K562 (cell line): ENCODE data around the gene PYGB. TPM values are rescaled to one million over a fixed set of nuclear protein-coding genes. Genes with fewer than 3 reads are reported as not detected.

ENCODE experiments used
- ATAC-seq: fragments of 200-7000 bp; cut with Tn5 transposase; 3 replicates; pipeline ENCODE4 v1.9.1; 2020; ENCODE audit warnings: moderate library complexity
- BruUV-seq: library from RNA; stranded (reverse); fragments of 400-500 nt; replicated peaks from 2 replicates; lab custom pipeline; 2021; lab: Mats Ljungman, UMichigan
- CTCF ChIA-PET: fragments of 300-600 bp; formaldehyde crosslinking; extraction: SDS; loops from one replicate; lab custom pipeline; 2021; ENCODE audit warnings: low intra/inter-chr PET ratio; lab: Yijun Ruan, JAX
- POLR2A ChIA-PET: fragments of 300-600, 350-650 bp; sonication (Branson Sonifier 250); formaldehyde crosslinking; extraction: SDS; loops from one replicate; lab custom pipeline; 2021; ENCODE audit warnings: antibody characterized with exemption, inconsistent platforms; lab: Yijun Ruan, JAX
- DNase-seq, 4 experiments: peaks; one replicate each; pipeline versions ENCODE4 v3.0.0 to v3.0.0-alpha.2; 2011 to 2018; ENCODE audit warnings: low spot score in 3 of 4, mixed read lengths in 3 of 4; ENCODE audit errors: extremely low read depth in 1 of 4
- FAIRE-seq: peaks from 2 replicates; lab custom pipeline; 2011; peaks lifted over from hg19 to GRCh38; lab: Jason Lieb, UNC
- H2AFZ ChIP-seq: 2 replicates; pipeline ENCODE4 v1.6.0; 2011; ENCODE audit warnings: low read depth, low read length, control low read depth, inconsistent platforms
- H3K27ac ChIP-seq: fragments of 200-600 bp; 3 replicates; pipeline ENCODE4 v1.8.0; 2011; ENCODE audit warnings: low read depth, mild to moderate bottlenecking, control low read depth, inconsistent platforms, low read length, moderate library complexity, mixed read lengths; ENCODE audit errors: extremely low read depth
- H3K27me3 ChIP-seq, 2 experiments: fragments of 300-600 bp in 1 of 2; 2 replicates in 1 of 2; 3 replicates in 1 of 2; pipeline versions ENCODE4 v1.6.0 to v1.8.0; 2011; ENCODE audit warnings: inconsistent platforms in 2 of 2, low read length in 2 of 2, mild to moderate bottlenecking in 1 of 2, mixed read lengths in 1 of 2, moderate library complexity in 1 of 2; ENCODE audit not compliant: control insufficient read depth in 2 of 2, insufficient read depth in 2 of 2
- H3K36me3 ChIP-seq: fragments of 300-600 bp; 3 replicates; pipeline ENCODE4 v1.8.0; 2011; ENCODE audit warnings: mild to moderate bottlenecking, low read length, inconsistent platforms; ENCODE audit not compliant: control insufficient read depth, insufficient read depth
- H3K4me1 ChIP-seq, 2 experiments: fragments of 200-600 bp in 1 of 2; replicated peaks in 1 of 2; 2 replicates in 1 of 2; 3 replicates in 1 of 2; pipeline versions ENCODE4 v1.5.1 to v1.8.0; 2011; ENCODE audit warnings: inconsistent platforms in 2 of 2, low read length in 2 of 2, mild to moderate bottlenecking in 1 of 2, mixed read lengths in 1 of 2, moderate library complexity in 1 of 2; ENCODE audit not compliant: control insufficient read depth in 2 of 2, insufficient read depth in 2 of 2
- H3K4me2 ChIP-seq: 2 replicates; pipeline ENCODE4 v1.6.1; 2011; ENCODE audit warnings: low read length, control low read depth, inconsistent platforms, mixed read lengths; ENCODE audit not compliant: insufficient read depth
- H3K4me3 ChIP-seq: fragments of 200-600 bp; sonication (generic), shearing (Covaris generic); 2 replicates; pipeline ENCODE4 v1.5.1; 2016; ENCODE audit warnings: control low read depth, inconsistent platforms
- H3K79me2 ChIP-seq: fragments of 200-600 bp; 3 replicates; pipeline ENCODE4 v1.8.0; 2011; ENCODE audit warnings: low read length, inconsistent platforms; ENCODE audit not compliant: control insufficient read depth, insufficient read depth
- H3K9ac ChIP-seq, 2 experiments: 2 replicates each; pipeline versions ENCODE4 v1.6.0 to v1.6.1; 2011; ENCODE audit warnings: low read depth in 2 of 2, low read length in 2 of 2, control low read depth in 1 of 2, inconsistent platforms in 1 of 2, mild to moderate bottlenecking in 1 of 2, mixed read lengths in 1 of 2; ENCODE audit not compliant: insufficient read depth in 1 of 2
- H3K9me1 ChIP-seq: one replicate; pipeline ENCODE4 v1.6.0; 2011; ENCODE audit warnings: inconsistent platforms, mild to moderate bottlenecking, low read length, moderate library complexity; ENCODE audit not compliant: control insufficient read depth, insufficient read depth
- H3K9me3 ChIP-seq: replicated peaks from 2 replicates; pipeline ENCODE4 v1.5.1; 2011; ENCODE audit warnings: low read depth, low read length, inconsistent platforms; ENCODE audit not compliant: control insufficient read depth, insufficient read depth
- H4K20me1 ChIP-seq: replicated peaks from 2 replicates; pipeline ENCODE4 v1.6.1; 2011; ENCODE audit warnings: low read length, inconsistent platforms, mixed read lengths; ENCODE audit not compliant: control insufficient read depth, insufficient read depth
- JUN ChIP-seq, 2 experiments: sonication (generic) in 1 of 2; formaldehyde crosslinking in 1 of 2; IDR thresholded peaks; 2 replicates each; pipeline versions ENCODE4 v1.6.1 to v1.8.0; 2012 to 2022; ENCODE audit warnings: borderline replicate concordance in 2 of 2, mild to moderate bottlenecking in 2 of 2, improper control_type of control experiment in 1 of 2, low read depth in 1 of 2, low read length in 1 of 2, missing genetic modification reagents in 1 of 2
- KLF6 ChIP-seq: fragments of 250-450 bp; sonication (Bioruptor Pico); IDR thresholded peaks from 2 replicates; pipeline ENCODE4 v1.4.0; 2020; ENCODE audit warnings: mild to moderate bottlenecking, moderate library complexity, borderline replicate concordance
- TRIM28 ChIP-seq: fragments of 450-650 bp; IDR thresholded peaks from 2 replicates; pipeline ENCODE4 v1.6.1; 2017
- ZNF695 ChIP-seq: fragments of 450-650 bp; formaldehyde crosslinking; IDR thresholded peaks from 2 replicates; pipeline ENCODE4 v1.4.0; 2020; ENCODE audit warnings: mild to moderate bottlenecking, moderate library complexity
- WGBS: fragments of 100-300 bp; shearing (Covaris generic); methylation state at CpG from one replicate; pipeline ENCODE4 v1.1.6; 2016; ENCODE audit warnings: low coverage, mixed read lengths; ENCODE audit not compliant: insufficient coverage; ENCODE audit errors: missing lambda C conversion rate; 5-methylcytosine and 5-hydroxymethylcytosine counted together
- in situ Hi-C: fragments of 300-500 bp; cut with MboI; formaldehyde crosslinking; loops from 4 replicates; pipeline ENCODE4 v1.15.0; 2018; ENCODE audit warnings: inconsistent platforms, mixed read lengths
- intact Hi-C: fragments of 100-400 bp; cut with micrococcal nuclease; formaldehyde crosslinking; loops from 2 replicates; pipeline ENCODE4 v1.14.2; 2022
- polyA plus RNA-seq, 8 experiments: library from polyadenylated mRNA; depleted of rRNA in 4 of 8; stranded (reverse) in 5 of 8; unstranded in 3 of 8; fragments of >200 nt; fragmentation: Nextera tagmentation in 2 of 8; fragmentation: Illumina TruSeq in 1 of 8; extraction: Ambion mirVana in 2 of 8; extraction: Trizol in 1 of 8; gene quantifications; 2 replicates each; pipeline versions ENCODE4 v1.2.1 to v1.2.3, GENCODE V29; 2011 to 2014; ENCODE audit warnings: inconsistent platforms in 1 of 8, missing spikeins in 1 of 8
- total RNA-seq, 7 experiments: library from RNA; depleted of rRNA in 6 of 7; stranded (reverse); fragments of >200 nt in 6 of 7; fragmentation: Illumina TruSeq in 2 of 7; extraction: Trizol in 2 of 7; gene quantifications; 2 replicates each; pipeline versions ENCODE4 v1.2.1 to v1.2.3, GENCODE V29; 2011 to 2021; ENCODE audit warnings: low replicate concordance in 1 of 7
- TF ChIP-seq, protein P1 (sequence below): sonication (generic); formaldehyde crosslinking; IDR thresholded peaks from 2 replicates; pipeline ENCODE4 v1.8.0; 2022; ENCODE audit warnings: mild to moderate bottlenecking, missing genetic modification reagents
- TF ChIP-seq, protein P2 (sequence below): sonication (generic); formaldehyde crosslinking; IDR thresholded peaks from 2 replicates; pipeline ENCODE4 v1.8.0; 2022; ENCODE audit warnings: mild to moderate bottlenecking, missing genetic modification reagents, borderline replicate concordance
- TF ChIP-seq, protein P3 (sequence below): fragments of 150-350 bp; conservative IDR thresholded peaks from 2 replicates; pipeline ENCODE4 v1.6.1; 2014; ENCODE audit warnings: low read length

Gene PYGB
- total and polyA plus RNA-seq, 9 of the 15 experiments (the other 6 are each of a cell fraction or from before 2014, with no cell fraction given), result 0.34 to 18.0 (median 9.8) TPM

DNA sequence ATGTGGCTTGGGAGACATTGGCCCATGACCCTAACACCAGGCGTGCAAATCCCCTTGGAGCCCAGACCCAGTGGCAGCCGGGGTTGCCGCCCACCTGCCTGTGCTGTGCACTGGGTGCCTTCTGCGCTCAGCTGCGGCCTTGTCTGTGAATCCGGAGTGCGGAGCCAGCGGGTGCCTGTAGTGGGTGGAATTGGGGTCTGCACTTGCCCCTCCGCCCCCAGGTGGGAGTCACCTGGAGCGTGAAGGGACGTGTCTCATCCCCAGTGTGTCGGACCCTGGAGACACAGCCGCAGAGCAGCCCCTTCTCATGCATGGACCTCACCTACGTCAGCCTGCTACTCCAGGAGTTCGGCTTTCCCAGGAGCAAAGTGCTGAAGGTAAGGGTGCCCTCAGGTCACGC lies 22.9 kb upstream of the PYGB start:
- intact Hi-C loops, result no loop called here
- ChIA-PET CTCF (no interaction called here), POLR2A (no interaction called here)
- Histone ChIP-seq H3K36me3 (no peaks in the 10 kb centered on the region), H3K9me1 (peaks cover 3% of the 10 kb centered on the region), H3K4me3 (no peak overlapping the region), H2AFZ (no peak overlapping the region), H3K27ac (no peak overlapping the region), H3K9me3 (no peaks in the 10 kb centered on the region), H3K9ac (no peak overlapping the region), H3K4me2 (no peak overlapping the region), H3K4me1 (peaks cover 32 to 55% of the 10 kb centered on the region in 2 experiments), H4K20me1 (0 out of 2 replicates have a peak, but pooled peaks cover 3% of the 10 kb centered on the region), H3K79me2 (no peaks in the 10 kb centered on the region), H3K27me3 (no peaks in the 10 kb centered on the region)
- in situ Hi-C loops, result no loop called here
- DNase-seq (peak in 1 of 4 experiments; percentile 2), ATAC-seq (no peak), FAIRE-seq (no peak)
- no TSS peak for BruUV-seq
- TF ChIP-seq, protein P1, sequence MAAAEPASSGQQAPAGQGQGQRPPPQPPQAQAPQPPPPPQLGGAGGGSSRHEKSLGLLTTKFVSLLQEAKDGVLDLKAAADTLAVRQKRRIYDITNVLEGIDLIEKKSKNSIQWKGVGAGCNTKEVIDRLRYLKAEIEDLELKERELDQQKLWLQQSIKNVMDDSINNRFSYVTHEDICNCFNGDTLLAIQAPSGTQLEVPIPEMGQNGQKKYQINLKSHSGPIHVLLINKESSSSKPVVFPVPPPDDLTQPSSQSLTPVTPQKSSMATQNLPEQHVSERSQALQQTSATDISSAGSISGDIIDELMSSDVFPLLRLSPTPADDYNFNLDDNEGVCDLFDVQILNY (CRISPR knock-in tag), result no peak
- TF ChIP-seq, protein P2, sequence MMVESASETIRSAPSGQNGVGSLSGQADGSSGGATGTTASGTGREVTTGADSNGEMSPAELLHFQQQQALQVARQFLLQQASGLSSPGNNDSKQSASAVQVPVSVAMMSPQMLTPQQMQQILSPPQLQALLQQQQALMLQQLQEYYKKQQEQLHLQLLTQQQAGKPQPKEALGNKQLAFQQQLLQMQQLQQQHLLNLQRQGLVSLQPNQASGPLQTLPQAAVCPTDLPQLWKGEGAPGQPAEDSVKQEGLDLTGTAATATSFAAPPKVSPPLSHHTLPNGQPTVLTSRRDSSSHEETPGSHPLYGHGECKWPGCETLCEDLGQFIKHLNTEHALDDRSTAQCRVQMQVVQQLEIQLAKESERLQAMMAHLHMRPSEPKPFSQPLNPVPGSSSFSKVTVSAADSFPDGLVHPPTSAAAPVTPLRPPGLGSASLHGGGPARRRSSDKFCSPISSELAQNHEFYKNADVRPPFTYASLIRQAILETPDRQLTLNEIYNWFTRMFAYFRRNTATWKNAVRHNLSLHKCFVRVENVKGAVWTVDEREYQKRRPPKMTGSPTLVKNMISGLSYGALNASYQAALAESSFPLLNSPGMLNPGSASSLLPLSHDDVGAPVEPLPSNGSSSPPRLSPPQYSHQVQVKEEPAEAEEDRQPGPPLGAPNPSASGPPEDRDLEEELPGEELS (CRISPR knock-in tag), result no peak
- no peak for TF ChIP-seq ZNF695 (CRISPR knock-in tag)
- no peak for TF ChIP-seq TRIM28
- no peak for TF ChIP-seq KLF6 (CRISPR knock-in tag)
- no peak for TF ChIP-seq JUN (IDR thresholded peaks at IDR 0.05; ENCODE audit: borderline replicate concordance, low read depth, low read length)
- no peak for TF ChIP-seq JUN (CRISPR knock-in tag; IDR thresholded peaks at IDR 0.05; ENCODE audit: borderline replicate concordance)
- TF ChIP-seq, protein P3, sequence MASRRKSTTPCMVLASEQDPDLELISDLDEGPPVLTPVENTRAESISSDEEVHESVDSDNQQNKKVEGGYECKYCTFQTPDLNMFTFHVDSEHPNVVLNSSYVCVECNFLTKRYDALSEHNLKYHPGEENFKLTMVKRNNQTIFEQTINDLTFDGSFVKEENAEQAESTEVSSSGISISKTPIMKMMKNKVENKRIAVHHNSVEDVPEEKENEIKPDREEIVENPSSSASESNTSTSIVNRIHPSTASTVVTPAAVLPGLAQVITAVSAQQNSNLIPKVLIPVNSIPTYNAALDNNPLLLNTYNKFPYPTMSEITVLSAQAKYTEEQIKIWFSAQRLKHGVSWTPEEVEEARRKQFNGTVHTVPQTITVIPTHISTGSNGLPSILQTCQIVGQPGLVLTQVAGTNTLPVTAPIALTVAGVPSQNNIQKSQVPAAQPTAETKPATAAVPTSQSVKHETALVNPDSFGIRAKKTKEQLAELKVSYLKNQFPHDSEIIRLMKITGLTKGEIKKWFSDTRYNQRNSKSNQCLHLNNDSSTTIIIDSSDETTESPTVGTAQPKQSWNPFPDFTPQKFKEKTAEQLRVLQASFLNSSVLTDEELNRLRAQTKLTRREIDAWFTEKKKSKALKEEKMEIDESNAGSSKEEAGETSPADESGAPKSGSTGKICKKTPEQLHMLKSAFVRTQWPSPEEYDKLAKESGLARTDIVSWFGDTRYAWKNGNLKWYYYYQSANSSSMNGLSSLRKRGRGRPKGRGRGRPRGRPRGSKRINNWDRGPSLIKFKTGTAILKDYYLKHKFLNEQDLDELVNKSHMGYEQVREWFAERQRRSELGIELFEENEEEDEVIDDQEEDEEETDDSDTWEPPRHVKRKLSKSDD, result no peak
- 98% methylated on average over 14 of the region's 16 CpGs for WGBS
